GM18858 (cell line): Measurements from ENCODE around the gene RAB5IF.
A peak's percentile ranks its signal among the peaks of the same experiment; 100 is the strongest.
"Not testable (repeated sequence)": the region's sequence is repeated elsewhere in the genome, so short reads cannot be mapped to it uniquely, and the experiment has no call there.

ENCODE experiments used
- ATAC-seq: cut with Tn5 transposase; IDR thresholded peaks from one replicate; pipeline ENCODE4 v1.9.1; 2021; ENCODE audit not compliant: unreplicated experiment

Gene RAB5IF

DNA sequence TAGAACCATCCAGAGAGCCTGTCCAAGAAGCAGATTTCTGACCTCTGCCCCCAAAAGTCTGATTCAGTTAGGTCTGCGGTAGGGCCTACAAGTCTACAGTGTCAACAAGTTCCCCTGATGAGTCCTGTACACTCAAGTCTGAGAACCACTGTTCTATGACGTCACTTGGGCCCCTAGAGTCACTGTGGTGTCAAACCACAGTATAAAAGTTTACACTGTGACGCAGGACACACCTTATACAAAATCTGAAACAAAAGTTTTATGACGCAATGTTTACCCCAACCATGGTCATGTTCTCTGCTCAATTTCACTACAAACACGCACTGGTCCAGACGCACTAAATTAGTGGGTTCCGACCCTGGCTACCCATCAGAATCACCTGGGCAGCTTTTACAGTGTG lies 22.5 kb downstream of the RAB5IF start:
- no peak for ATAC-seq

DNA sequence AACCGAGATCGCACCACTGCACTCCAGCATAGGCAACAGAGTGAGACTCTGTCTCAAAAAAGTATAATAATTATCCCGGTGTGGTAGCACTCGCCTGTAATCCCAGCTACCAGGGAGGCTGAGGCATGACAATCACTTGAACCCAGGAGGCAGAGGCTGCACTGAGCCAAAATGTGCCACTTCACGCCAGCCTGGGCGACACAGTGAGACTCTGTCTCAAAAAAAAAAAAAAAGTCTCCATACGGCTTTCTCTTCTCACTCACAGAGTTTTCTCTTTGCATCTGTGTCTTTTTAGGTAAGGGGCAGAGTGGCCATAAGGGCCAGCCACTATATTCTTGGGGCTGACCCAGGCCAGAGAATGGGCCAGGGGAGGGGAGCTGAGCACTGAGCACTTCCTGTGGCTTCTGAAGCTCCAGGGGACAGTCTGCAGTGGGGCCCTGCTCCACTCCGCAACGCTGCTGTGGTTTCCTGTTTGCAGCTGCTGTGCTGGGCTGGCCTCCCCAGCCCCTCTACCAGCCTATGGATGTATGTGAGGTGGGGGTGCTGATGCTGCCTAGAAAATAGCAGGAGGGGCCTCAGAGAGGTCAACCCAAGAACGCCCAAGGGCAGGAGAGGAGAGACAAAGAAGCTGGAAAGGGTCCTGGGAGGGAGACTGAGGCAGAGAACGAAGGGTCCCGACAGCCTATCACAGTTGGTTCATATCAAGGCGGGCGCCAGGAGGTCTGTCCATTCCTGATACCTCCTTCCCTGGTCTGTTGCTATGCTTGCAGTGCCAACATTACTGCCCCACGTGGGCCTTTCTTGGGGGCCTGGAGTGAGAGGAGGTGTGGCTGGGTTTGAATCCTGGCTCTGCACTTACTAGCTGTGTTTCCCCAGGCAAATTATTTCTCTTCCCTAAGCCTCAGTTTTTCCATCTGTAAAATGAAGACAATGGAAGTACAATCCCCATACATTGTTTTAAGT lies 24.4 kb downstream of the RAB5IF start:
- peak; percentile 46 for ATAC-seq

DNA sequence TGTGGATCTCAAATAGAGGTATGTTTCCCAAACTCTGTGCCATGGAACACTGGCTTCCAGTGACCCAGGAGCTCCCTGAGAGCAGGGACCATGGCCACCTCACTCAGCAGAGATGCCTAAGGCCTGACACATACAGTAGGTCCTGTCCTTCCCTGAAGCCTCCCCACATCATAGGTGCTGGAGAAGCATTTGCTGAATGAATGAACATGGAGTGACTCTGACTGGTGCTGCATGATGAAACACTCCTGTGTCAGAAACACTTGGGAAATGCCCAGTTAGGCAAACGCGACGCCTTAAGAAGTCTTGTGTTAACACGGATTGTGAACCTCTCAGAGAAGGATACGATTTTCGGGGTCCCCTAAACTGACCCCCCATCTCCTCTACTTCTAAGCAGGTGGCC lies 26.1 kb downstream of the RAB5IF start:
- ATAC-seq: no peak

DNA sequence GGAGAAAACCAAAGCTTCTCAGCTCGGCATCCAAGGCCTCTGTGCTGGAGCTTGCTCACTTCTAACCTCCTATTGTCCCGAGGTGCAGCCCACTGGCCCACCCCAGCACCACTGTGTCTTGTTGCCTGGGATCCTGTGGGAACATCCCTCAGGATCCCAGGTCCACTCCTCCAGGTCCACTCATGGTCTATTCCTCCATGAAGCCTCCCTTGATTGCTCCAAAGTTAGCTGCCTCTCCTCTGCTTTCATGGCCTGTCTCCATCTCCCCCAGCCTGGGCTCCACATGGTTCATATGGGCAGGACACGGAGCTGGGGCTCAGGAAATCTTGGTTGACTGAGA lies 26.5 kb downstream of the RAB5IF start:
- ATAC-seq: no peak

DNA sequence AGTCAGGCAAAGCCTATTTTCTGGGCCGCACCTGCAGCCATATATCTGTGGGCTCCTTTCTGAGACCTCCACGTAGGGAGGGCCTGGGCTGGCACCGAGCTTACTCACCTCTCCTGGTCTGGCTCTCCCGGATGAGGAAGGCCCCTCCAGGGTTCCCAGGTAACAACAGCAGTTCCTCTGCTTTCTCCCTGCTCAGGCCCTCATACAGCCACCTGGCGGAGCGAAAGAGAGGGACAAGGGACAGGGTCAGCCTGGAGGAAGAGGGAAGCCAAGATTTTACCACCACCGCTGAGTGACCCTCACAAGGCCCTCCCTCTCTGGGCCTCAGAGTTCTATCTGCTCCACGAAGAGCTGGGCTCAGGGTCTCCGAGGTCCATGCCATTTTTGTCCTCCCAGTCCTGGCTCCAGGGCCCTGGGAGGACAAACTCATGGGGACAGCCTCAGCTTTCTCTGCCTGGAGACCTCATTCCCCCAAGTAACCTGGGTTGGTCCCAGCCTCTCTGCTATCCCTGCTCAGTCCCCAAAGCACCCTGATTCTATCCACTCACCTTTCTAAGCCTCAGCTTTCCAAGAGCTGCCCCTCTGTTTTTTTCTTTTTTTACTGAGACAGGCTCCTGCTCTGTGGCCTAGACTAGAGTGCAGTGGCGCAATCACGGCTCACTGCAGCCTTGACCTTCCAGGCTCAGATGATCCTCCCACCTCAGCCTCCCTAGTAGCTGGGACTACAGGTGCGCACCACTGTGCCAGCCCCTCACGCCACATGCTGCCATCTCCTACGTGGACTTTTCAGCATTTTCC lies 27.1 kb downstream of the RAB5IF start:
- no peak for ATAC-seq

DNA sequence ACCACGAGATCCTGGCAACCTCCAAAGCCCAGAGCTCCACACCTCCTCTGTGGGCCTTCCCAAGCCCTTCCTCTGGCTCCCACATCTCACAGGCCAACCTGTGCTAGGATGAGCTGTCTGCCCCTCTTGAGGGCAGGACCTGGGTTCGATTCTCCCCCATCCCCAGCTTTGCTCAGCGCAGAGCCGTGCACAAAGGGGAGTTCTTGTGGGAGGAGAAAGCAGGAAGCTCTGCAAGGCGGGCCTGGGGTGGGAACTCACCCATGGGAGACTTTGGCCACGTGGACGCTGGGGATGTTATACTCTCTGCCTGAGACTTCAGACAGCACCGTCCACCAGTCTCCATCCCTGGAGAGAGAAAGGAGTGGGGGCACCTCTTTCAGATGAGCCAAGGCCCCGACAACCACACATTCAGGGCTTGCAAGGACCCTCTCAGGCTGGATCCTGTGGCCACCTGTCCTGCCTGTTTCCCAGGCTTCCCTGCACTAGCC lies 27.8 kb downstream of the RAB5IF start:
- no peak for ATAC-seq

DNA sequence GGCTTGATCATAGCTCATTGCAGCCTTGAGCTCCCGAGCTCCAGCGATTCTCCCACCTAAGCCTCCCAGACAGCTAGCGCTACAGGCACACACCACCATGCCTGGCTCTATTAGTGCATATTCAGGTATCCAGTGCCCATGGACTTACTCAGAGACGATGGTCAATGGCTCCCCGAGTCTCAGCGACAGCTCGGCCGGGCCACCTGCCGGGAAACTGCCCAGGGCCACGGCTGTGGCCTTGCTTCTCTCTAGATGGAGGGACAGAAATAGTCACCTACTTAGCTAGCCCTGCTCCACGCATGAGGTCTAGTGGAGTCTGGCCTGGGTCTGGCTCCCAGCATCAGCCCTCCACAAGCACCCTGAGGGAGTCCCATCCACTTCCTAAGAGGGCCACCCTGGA lies 28.8 kb downstream of the RAB5IF start:
- no peak for ATAC-seq

DNA sequence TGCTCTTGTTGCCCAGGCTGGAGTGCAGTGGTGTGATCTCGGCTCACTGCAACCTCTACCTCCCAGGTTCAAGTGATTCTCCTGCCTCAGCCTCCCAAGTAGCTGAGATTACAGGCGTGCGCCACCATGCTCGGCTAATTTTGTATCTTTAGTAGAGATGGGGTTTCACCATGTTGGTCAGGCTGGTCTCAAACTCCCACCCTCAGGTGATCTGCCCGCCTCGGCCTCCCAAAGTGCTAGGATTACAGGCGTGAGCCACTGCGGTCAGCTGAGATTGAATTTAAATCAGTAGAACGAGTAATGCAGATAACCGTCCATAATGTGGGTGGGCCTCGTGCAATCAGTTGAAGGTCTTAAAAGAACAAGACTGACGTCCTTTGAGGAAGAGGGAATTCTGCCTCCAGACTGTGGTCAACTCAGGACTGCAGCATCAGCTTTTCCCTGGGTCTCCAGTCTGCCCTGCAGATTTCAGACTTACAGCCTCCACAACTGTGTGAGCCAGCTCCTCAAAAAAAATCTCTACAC lies 33.4 kb downstream of the RAB5IF start:
- not testable (repeated sequence) for ATAC-seq

DNA sequence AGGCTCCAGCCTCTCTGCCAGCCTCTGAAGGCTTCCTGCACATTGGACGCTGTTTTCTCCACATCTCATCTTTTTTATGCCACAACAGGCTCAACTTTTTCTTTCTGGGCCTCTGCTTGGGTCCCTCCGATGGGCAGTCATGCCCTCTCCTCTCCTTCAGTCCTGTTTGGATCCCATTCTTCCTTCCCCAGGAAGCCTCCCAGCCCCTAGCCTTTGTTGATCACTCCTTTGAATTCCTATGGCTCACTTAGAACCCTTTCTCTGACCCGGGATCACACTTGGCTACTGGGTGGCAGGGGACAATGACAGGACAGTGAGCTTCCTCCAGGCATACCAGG lies 35.9 kb downstream of the RAB5IF start:
- no peak for ATAC-seq

DNA sequence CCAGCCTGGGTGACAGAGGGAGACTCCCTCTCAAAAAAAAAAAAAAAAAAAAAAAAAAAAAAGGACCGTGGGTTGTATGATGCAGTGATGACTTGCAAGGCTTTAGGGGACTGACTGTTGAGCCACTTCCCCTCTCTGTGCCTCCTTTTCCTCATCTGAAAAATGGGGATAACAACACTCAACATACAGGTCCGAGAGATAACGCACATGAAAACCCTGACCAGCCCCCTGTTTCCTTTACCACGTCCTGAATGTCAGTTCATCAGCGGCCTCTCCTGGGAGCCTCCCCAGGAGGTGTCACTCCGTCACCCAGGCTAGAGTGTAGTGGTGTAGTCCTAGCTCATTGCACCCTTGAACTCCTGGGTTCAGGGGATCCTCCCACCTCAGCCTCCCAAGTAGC lies 36.6 kb downstream of the RAB5IF start:
- no peak for ATAC-seq

DNA sequence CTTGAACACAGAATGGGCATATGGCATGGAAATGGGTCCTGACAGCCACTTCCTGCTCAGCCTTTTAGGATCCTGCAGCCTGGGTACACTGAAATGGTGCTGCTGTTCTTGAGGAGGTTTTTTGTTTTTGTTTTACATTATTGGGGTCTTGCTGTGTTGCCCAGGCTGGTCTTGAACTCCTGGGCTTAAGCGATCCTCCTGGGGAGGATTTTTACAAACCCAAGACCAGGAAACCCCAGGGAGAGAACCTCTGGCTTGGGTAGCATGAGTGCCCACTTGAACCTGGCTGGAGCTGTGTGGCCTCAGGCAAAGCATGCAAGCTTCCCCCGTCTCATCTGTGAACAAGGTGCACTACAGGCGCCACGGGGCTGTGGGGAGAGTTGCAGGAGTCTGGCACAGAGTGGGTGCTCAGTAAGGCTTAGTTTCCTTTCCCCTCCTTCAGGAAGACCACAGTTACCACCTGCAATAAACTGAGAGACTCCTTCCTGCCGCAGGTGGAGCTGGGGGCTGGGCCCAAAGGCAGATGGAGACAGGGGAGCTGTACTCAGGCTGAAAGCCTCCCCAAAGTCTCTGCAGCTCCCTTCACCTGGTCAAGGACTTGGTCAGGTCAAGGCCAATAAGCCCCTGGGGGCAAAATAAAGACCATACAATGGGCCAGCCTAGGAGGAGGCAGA lies 38.6 kb downstream of the RAB5IF start:
- ATAC-seq: no peak

DNA sequence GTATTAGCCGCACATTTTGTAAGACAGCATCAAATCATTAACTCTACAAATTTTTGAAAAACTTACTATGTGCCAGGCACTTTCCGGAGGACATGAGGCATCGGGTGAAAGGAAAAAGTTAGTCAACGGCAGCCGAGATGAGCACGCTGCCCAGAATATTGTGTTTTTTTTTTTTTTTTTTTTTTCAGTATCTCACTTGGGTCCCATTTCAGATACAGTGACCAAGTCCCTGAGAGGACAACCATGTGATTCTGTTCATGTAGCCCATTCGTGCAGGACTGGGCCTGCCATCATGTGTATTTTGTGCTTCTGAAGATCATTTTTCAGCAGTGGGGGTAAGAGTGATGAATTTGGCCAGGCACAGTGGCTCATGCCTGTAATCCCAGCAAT lies 39.1 kb downstream of the RAB5IF start:
- ATAC-seq: no peak

DNA sequence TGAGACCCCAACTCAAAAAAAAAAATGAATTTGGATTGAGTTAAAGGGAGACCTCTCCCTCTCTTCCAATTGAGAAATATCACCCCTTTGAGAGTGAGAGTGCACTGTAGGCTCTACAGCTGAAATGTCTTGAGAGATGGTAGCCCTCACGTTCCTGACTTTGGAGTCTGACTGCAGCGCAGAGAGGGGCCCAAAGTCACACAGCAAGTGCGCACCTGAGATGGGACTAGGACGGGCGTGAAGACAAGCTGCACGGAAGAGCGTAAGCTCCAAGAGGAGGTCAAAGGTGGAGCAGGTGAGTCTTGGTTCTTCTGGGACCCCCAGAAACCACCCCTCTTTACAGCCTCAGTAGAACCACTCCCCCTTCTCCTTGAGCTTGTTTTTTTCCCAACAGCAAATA lies 39.8 kb downstream of the RAB5IF start:
- no peak for ATAC-seq

DNA sequence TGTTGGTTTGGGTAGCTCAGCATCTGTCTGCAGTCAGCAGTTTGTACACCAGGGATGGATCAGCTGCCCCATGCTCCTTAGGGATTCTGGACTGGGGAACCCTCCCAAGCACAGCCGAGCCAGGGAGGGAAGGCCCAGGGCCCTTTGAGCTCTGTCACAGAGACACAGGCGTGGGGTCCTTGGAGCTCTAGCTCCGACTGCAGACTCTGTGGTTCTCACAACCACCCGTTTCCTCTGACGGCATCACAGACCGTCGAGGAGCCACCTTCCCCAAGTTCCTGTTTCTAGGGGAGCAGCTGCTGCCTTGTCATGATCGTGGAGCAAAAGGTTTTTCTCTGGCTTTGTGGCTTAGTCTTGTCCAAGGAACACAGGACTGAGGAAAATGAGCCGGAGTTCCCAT lies 40.4 kb downstream of the RAB5IF start, which contains the start of gene SLA2:
Gene SLA2, minus strand, starts transcription at position 199 of the 400 bp plus-strand sequence. CDS start 4,861 bp downstream, outside the sequence.
- no peak for ATAC-seq

DNA sequence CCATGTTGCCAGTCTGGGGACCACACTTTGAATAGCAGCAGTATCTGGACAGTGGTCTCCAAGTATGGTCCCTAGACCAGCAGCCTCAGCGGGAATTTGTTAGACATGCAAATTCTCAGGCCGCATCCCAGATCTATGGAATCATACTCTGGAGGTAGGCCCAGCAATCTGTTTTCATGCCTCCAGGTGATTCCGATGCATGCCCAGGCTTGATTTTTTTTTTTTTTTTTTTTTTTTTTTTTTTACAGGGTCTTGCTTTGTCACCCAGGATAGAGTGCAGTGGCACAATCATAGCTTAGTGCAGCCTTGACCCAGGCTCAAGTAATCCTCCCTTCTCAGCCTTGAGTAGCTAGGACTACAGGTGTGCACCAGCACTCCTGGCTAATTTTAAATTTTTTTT lies 41.1 kb downstream of the RAB5IF start:
- no peak for ATAC-seq

DNA sequence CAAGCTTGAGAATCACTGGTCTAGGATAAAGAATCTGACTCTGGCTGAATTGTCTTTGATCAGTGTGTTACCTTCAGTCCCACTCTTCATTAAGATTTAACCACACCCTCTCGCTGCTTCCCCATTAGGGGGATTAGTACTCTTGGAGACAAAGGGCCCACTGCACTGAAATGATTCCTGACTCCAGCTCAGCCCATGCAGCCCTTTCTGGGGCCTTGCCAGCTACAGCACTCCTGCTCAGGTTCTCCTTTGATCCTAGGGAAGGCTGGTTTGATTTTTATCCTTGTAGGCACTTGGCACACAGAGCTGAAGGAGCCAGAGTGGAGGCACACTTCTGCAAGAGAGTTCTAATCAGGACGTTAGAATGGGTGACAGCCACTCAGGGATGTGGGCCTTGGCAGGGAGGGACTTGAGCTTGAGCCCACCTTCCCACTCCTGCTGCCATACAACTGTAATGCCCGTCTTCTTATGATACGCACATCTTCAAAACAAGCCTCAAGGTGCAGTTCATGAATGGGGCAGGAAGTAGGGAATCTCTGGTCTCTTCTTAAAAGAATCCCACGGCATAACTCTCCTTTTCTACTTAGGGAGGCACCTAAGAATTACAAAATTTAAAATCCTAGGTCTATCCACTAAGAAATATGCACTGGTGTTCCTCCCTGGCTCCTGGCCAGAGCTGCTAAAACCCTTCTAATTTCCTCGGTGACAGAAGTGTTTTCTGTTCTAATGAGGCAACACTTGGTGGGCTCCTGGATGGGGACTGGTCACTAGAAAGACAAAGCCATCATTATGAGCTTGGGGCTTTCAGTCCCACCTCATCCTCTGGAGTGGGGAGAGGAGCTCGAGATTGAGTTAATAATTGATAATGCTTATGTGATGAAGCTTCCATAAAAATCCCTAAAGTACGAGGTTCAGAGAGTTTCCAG lies 41.9 kb downstream of the RAB5IF start:
- ATAC-seq: no peak

DNA sequence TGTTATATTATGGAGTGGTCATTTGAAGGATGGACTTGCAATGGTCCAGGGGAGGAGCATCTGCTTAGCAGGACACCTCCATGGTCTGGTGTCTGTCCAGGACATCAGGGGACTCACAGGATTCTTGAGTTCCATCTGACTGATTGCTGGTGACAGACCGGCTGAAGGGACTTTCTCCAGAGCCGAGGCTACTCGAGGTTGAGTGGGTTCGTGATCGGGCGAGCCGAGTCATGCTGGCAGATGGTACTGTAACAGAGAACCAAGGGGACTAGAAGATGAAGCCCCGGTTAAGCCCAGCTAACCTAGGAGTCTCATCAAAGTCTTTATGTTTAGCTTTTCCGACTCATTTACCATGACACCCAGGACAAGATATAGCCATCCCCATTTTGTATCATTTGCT lies 47.9 kb downstream of the RAB5IF start:
- no peak for ATAC-seq

DNA sequence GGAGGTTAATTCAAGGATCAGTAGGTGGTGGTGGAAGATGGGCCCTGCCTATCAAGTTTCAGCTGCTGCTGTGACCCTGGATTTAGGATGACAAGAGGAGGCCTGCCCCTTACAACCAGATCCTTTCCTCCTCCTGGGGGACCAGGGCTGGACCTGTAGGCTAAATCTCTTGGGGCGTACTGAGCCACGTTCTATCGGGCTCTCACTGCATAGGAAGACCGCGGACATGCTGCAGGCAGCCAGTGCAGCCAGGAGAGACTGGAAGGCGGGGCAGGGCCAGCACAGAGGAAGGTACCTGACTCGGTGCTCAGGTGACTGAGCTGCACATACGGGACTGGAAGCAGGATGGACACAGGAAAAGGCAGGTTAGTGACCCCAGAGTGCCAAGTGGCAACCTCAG lies 48.9 kb downstream of the RAB5IF start:
- ATAC-seq: no peak

DNA sequence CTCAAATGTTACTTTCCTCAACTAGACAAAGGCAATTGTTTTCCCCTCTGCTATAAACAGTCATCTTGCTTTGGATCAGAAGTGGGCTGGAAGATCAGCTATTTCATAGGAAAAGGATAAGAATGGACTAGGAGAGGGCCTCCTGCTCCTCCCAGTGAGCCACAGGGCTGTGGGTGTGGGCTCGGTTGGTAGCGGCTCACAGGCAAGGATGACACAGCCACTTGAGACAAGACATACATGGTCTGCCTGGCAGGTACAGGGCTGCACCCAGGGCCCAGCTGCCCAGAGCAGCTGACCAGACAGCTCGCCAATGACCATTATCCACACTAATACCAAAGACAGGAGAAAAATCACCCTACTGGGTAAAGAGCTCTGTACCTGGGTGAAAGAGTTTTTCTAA lies 49.4 kb downstream of the RAB5IF start:
- ATAC-seq: no peak

DNA sequence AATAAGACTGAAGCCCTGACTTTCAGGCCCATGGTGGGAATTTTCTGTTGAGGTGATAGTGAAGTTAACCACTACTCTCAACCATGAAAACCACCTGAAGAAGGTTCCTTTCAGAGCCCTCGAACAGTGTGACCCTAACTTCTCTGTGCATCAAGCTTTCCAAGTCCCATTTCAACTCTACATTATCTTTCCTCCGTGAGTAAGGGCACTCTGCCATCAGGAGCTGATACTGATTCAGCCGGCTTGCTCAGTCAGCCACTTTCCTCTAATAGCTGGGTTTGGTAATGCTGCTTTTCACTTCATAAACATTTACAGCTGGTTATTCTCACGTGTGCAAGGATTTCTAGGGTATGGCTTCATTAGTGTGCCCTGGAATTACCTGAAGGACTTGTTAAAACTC lies 51.2 kb downstream of the RAB5IF start:
- no peak for ATAC-seq
